A549 (cell line): ENCODE data around the gene DMAP1. TPM values are rescaled to one million over a fixed set of nuclear protein-coding genes. Genes with fewer than 3 reads are reported as not detected.
"Not testable (repeated sequence)": the region's sequence is repeated elsewhere in the genome, so short reads cannot be mapped to it uniquely, and the experiment has no call there.

Experiments used
- ATAC-seq, 2 experiments: fragments of 200-7000 bp in 1 of 2; fragments of >200 bp in 1 of 2; cut with Nextera tagmentation in 1 of 2; cut with Tn5 transposase in 1 of 2; 3 replicates each; pipeline versions ENCODE4 v1.8.0 to v1.9.1; 2018 to 2020; ENCODE audit warnings: mild to moderate bottlenecking in 1 of 2, moderate library complexity in 1 of 2
- CTCF ChIA-PET: fragments of 300-600 bp; sonication (Branson Sonifier 250); formaldehyde crosslinking; extraction: SDS; loops from one replicate; lab custom pipeline; 2021; ENCODE audit warnings: antibody characterized with exemption, inconsistent platforms; lab: Yijun Ruan, JAX
- POLR2A ChIA-PET: fragments of 350-600 bp; formaldehyde crosslinking; extraction: SDS; loops from one replicate; lab custom pipeline; 2021; ENCODE audit warnings: antibody characterized with exemption, inconsistent platforms; lab: Yijun Ruan, JAX
- DNase-seq, 2 experiments: peaks; one replicate each; pipeline versions ENCODE4 v3.0.0 to v3.0.0-alpha.2; 2011 to 2016; ENCODE audit warnings: low read depth in 1 of 2, low spot score in 1 of 2
- FAIRE-seq: peaks from 2 replicates; lab custom pipeline; 2011; peaks lifted over from hg19 to GRCh38; lab: Jason Lieb, UNC
- H3K27ac ChIP-seq, 2 experiments: fragments of >200 bp; sonication (Bioruptor Twin); formaldehyde crosslinking; 3 replicates each; pipeline ENCODE4 v1.5.1; 2016 to 2017
- H3K4me1 ChIP-seq: fragments of >200 bp; sonication (Bioruptor Twin); formaldehyde crosslinking; 3 replicates; pipeline ENCODE4 v1.6.1; 2016
- H3K4me2 ChIP-seq: fragments of >200 bp; sonication (Bioruptor Twin); formaldehyde crosslinking; 3 replicates; pipeline ENCODE4 v1.6.1; 2016
- H3K4me3 ChIP-seq: fragments of >200 bp; sonication (Bioruptor Twin); formaldehyde crosslinking; 3 replicates; pipeline ENCODE4 v1.5.1; 2016
- H3K9me3 ChIP-seq: fragments of >200 bp; sonication (Bioruptor Twin); formaldehyde crosslinking; 3 replicates; pipeline ENCODE4 v1.6.1; 2016
- BHLHE40 ChIP-seq: IDR thresholded peaks from 2 replicates; pipeline ENCODE4 v1.6.1; 2012; ENCODE audit warnings: low read depth, low read length, inconsistent platforms
- CEBPB ChIP-seq, 2 experiments: fragments of >200 bp in 1 of 2; sonication (Bioruptor Twin) in 1 of 2; formaldehyde crosslinking in 1 of 2; IDR thresholded peaks; 2 replicates each; pipeline ENCODE4 v1.6.1; 2012 to 2016
- EHMT2 ChIP-seq: fragments of 200-600 bp; sonication (generic); IDR thresholded peaks from 2 replicates; pipeline ENCODE4 v1.6.1; 2016; ENCODE audit warnings: antibody characterized with exemption, low read depth, mild to moderate bottlenecking, moderate library complexity
- ESRRA ChIP-seq: fragments of 150-350 bp; IDR thresholded peaks from 2 replicates; pipeline ENCODE4 v1.6.1; 2014; ENCODE audit warnings: mild to moderate bottlenecking, low read length, borderline replicate concordance
- FOSL2 ChIP-seq, 2 experiments: fragments of 450-650 bp in 1 of 2; fragments of >200 bp in 1 of 2; sonication (Bioruptor Twin) in 1 of 2; formaldehyde crosslinking; IDR thresholded peaks; 2 replicates each; pipeline versions ENCODE4 v1.5.0 to v1.6.1; 2016 to 2020; ENCODE audit warnings: mild to moderate bottlenecking in 1 of 2, moderate library complexity in 1 of 2
- FOXS1 ChIP-seq: fragments of 250-450 bp; sonication (Bioruptor Pico); IDR thresholded peaks from 2 replicates; pipeline ENCODE4 v1.5.0; 2020; ENCODE audit warnings: mild to moderate bottlenecking, moderate library complexity
- HOXB13 ChIP-seq: fragments of 250-450 bp; sonication (Bioruptor Pico); IDR thresholded peaks from 2 replicates; pipeline ENCODE4 v1.5.0; 2020; ENCODE audit warnings: low read depth, mild to moderate bottlenecking, moderate library complexity
- HOXB5 ChIP-seq: fragments of 250-450 bp; sonication (Bioruptor Pico); IDR thresholded peaks from 2 replicates; pipeline ENCODE4 v1.5.0; 2020; ENCODE audit warnings: mild to moderate bottlenecking, moderate library complexity
- MAFK ChIP-seq: fragments of 450-650 bp; IDR thresholded peaks from 2 replicates; pipeline ENCODE4 v1.6.1; 2014; ENCODE audit not compliant: partially characterized antibody
- MAZ ChIP-seq: fragments of 150-350 bp; IDR thresholded peaks from 2 replicates; pipeline ENCODE4 v1.6.1; 2014; ENCODE audit warnings: antibody characterized with exemption, low read depth, low read length, borderline replicate concordance
- NFE2L2 ChIP-seq: fragments of 150-350 bp; conservative IDR thresholded peaks from 2 replicates; pipeline ENCODE4 v1.6.1; 2014; ENCODE audit warnings: low read length
- NPAS2 ChIP-seq: fragments of 250-450 bp; sonication (Bioruptor Pico); IDR thresholded peaks from 2 replicates; pipeline ENCODE4 v1.8.0; 2022; ENCODE audit warnings: mild to moderate bottlenecking, moderate library complexity, borderline replicate concordance
- RAD21 ChIP-seq, 2 experiments: fragments of >200 bp in 1 of 2; sonication (Bioruptor Twin) in 1 of 2; formaldehyde crosslinking in 1 of 2; IDR thresholded peaks in 1 of 2; conservative IDR thresholded peaks in 1 of 2; 2 replicates in 1 of 2; 3 replicates in 1 of 2; pipeline ENCODE4 v1.6.1; 2012 to 2018; ENCODE audit warnings: inconsistent platforms in 1 of 2
- RNF2 ChIP-seq: fragments of 200-600 bp; sonication (generic); IDR thresholded peaks from 2 replicates; pipeline ENCODE4 v1.6.1; 2016; ENCODE audit warnings: low read depth, mild to moderate bottlenecking, antibody characterized with exemption, moderate library complexity, borderline replicate concordance
- TFCP2L1 ChIP-seq: fragments of 250-450 bp; sonication (Bioruptor Pico); IDR thresholded peaks from 2 replicates; pipeline ENCODE4 v1.5.0; 2021; ENCODE audit warnings: mild to moderate bottlenecking
- ZC3H11A ChIP-seq: fragments of 450-650 bp; IDR thresholded peaks from 2 replicates; pipeline ENCODE4 v1.6.1; 2014; ENCODE audit warnings: antibody characterized with exemption, mild to moderate bottlenecking
- ZFP36 ChIP-seq: fragments of 450-650 bp; IDR thresholded peaks from 2 replicates; pipeline ENCODE4 v1.6.1; 2014; ENCODE audit warnings: borderline replicate concordance; ENCODE audit not compliant: partially characterized antibody
- ZNF302 ChIP-seq: fragments of 250-450 bp; sonication (Bioruptor Pico); IDR thresholded peaks from 2 replicates; pipeline ENCODE4 v1.9.0; 2021; ENCODE audit warnings: inconsistent platforms, mild to moderate bottlenecking, moderate library complexity
- ZSCAN20 ChIP-seq: fragments of 250-450 bp; sonication (Bioruptor Pico); IDR thresholded peaks from 2 replicates; pipeline ENCODE4 v1.8.0; 2022; ENCODE audit warnings: mild to moderate bottlenecking, moderate library complexity
- WGBS: methylation state at CpG from one replicate; pipeline ENCODE4 v1.1.6; 2017; ENCODE audit errors: missing lambda C conversion rate; 5-methylcytosine and 5-hydroxymethylcytosine counted together
- polyA plus RNA-seq, 4 experiments: library from polyadenylated mRNA; depleted of rRNA in 3 of 4; stranded (reverse); fragments of >200 nt; fragmentation: RNase III in 1 of 4; extraction: RNeasy Plus Mini Kit Qiagen cat#74134 plus additional on column Dnase treatment in 1 of 4; gene quantifications; 2 replicates in 3 of 4; 3 replicates in 1 of 4; pipeline ENCODE4 v1.2.3, GENCODE V29; 2011 to 2017
- TF ChIP-seq, protein P1 (sequence below): fragments of 150-350 bp; IDR thresholded peaks from 2 replicates; pipeline ENCODE4 v1.6.1; 2014; ENCODE audit warnings: low read depth, mild to moderate bottlenecking, low read length
- TF ChIP-seq, protein P2 (sequence below): fragments of 450-650 bp; IDR thresholded peaks from 2 replicates; pipeline ENCODE4 v1.6.1; 2014; ENCODE audit warnings: antibody characterized with exemption
- TF ChIP-seq, protein P3 (sequence below): IDR thresholded peaks from 2 replicates; pipeline ENCODE4 v1.6.1; 2012
- TF ChIP-seq, protein P4 (sequence below): fragments of >200 bp; sonication (Bioruptor Twin); formaldehyde crosslinking; IDR thresholded peaks from 2 replicates; pipeline ENCODE4 v1.6.1; 2016

The DMAP1 gene
- polyA plus RNA-seq, 2 of the 4 experiments (the other 2 are of a cell fraction) = 26.3 to 28.2 TPM

DNA sequence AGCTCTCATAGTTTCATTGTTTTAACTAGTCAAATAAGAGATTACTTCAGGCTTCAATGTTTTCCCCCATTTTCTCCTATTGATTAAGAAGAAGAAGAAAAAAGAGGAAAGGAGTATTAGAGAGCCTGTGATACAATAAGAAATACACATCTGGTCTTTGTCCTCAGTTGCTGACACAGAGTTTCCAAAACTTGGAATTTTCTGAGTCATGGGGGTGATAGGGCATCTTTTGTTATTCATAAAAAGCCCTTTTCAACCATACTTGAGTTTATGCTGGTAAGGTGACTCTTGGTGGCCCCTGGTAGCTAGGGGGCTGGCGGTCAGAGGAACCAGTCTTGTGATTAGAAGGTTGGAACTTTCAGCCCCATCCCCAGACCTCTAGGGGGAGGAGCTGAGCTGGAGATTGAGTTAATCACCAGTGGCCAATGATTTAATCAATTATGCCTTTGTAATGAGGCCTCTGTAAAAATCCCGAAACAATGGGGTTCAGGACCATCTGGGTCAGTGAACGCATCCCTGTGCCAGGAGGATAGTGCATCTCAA lies 42.9 kb upstream of the DMAP1 start:
- ATAC-seq (no peak), DNase-seq (no peak), FAIRE-seq (no peak)
- Histone ChIP-seq H3K9me3 (no peaks in the 10 kb centered on the region), H3K4me2 (no peak overlapping the region), H3K4me3 (no peak overlapping the region), H3K4me1 (no peaks in the 10 kb centered on the region), H3K27ac (no peak overlapping the region)
- 89% methylated on average over 3 of the region's 3 CpGs for WGBS
- TF ChIP-seq FOSL2 (IDR thresholded peaks at IDR 0.05) (no peak), FOSL2 (CRISPR knock-in tag; IDR thresholded peaks at IDR 0.05) (no peak), ZFP36 (no peak), HOXB13 (CRISPR knock-in tag) (no peak), NPAS2 (CRISPR knock-in tag) (no peak), MAZ (no peak), RAD21 (conservative IDR thresholded peaks at IDR 0.05 in 1 of 2, IDR thresholded peaks at IDR 0.05 in 1 of 2) (no peak), ZNF302 (CRISPR knock-in tag) (no peak), FOXS1 (CRISPR knock-in tag) (no peak), ESRRA (no peak), NFE2L2 (no peak), ZC3H11A (no peak)
- TF ChIP-seq, protein P1, sequence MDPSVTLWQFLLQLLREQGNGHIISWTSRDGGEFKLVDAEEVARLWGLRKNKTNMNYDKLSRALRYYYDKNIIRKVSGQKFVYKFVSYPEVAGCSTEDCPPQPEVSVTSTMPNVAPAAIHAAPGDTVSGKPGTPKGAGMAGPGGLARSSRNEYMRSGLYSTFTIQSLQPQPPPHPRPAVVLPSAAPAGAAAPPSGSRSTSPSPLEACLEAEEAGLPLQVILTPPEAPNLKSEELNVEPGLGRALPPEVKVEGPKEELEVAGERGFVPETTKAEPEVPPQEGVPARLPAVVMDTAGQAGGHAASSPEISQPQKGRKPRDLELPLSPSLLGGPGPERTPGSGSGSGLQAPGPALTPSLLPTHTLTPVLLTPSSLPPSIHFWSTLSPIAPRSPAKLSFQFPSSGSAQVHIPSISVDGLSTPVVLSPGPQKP = no peak
- TF ChIP-seq, protein P2, sequence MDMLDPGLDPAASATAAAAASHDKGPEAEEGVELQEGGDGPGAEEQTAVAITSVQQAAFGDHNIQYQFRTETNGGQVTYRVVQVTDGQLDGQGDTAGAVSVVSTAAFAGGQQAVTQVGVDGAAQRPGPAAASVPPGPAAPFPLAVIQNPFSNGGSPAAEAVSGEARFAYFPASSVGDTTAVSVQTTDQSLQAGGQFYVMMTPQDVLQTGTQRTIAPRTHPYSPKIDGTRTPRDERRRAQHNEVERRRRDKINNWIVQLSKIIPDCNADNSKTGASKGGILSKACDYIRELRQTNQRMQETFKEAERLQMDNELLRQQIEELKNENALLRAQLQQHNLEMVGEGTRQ = no peak
- CTCF ChIA-PET = interaction anchor here (1.2 kb wide), 1 partner anchor 102 kb away, joined by 3 read pairs; no protein-coding TSS in a partner anchor
- POLR2A ChIA-PET = no interaction called here

DNA sequence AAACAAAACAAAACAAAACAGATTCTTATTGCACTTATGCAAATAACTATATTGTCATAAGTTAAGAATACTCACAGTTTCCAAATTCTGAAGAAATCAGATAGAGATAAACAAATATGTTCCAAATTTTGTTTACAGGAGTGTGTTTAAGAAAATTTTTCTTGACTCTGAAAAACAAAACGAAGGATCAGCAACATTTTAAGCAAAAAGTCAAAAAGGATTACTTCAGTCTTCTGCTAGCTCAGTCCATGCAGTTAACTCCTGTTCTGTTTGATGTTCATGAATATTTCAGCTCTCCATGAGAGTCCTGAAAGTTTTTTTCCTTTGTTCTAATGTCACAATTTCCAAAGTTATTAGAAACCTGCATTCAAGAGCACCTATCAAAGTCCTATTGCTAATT lies 38.6 kb upstream of the DMAP1 start:
- TF ChIP-seq, protein P3, sequence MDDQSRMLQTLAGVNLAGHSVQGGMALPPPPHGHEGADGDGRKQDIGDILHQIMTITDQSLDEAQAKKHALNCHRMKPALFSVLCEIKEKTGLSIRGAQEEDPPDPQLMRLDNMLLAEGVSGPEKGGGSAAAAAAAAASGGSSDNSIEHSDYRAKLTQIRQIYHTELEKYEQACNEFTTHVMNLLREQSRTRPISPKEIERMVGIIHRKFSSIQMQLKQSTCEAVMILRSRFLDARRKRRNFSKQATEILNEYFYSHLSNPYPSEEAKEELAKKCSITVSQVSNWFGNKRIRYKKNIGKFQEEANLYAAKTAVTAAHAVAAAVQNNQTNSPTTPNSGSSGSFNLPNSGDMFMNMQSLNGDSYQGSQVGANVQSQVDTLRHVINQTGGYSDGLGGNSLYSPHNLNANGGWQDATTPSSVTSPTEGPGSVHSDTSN = no peak
- TF ChIP-seq, protein P4, sequence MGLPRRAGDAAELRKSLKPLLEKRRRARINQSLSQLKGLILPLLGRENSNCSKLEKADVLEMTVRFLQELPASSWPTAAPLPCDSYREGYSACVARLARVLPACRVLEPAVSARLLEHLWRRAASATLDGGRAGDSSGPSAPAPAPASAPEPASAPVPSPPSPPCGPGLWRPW = no peak
- no peak for TF ChIP-seq HOXB5 (CRISPR knock-in tag)
- TF ChIP-seq, all 56 proteins: peak for 0
- no peak overlapping the region for H3K4me3 ChIP-seq
- no peaks in the 10 kb centered on the region for H3K4me1 ChIP-seq
- FAIRE-seq (no peak), DNase-seq (no peak), ATAC-seq (no peak)
- H3K9me3 ChIP-seq = 0 out of 3 replicates have a peak, but pooled peaks cover 2% of the 10 kb centered on the region
- WGBS = 10% methylated on average over 1 of the region's 1 CpG
- no peak overlapping the region for H3K4me2 ChIP-seq
- ChIA-PET POLR2A (no interaction called here), CTCF (no interaction called here)
- H3K27ac ChIP-seq = no peak overlapping the region

DNA sequence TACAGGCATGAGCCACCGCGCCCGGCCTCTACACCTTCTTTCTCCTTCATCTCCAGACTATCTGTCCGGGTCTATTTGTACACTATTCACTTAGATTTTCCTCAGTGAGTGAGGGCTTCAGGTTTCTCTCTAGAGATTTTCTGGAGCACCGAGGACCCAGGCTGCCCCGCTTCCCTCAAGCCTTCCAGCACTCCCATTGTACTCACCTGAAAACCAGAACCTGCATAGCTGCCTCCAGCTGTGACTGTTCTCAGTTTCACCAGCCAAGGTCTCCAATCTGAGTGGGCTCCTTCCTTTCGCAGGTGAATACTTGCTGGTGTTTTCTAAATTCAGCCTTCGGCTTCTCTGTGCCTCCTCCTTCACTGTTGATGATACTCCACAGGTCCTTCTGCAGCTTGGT lies 12.9 kb upstream of the DMAP1 start:
- Histone ChIP-seq H3K4me1 (no peaks in the 10 kb centered on the region), H3K27ac (no peak overlapping the region), H3K4me3 (no peak overlapping the region)
- DNase-seq = no peak
- CTCF ChIA-PET = no interaction called here
- WGBS = 67% methylated on average over 8 of the region's 8 CpGs
- no peak for TF ChIP-seq BHLHE40
- no peak for TF ChIP-seq MAZ
- TF ChIP-seq NFE2L2 = no peak
- TF ChIP-seq EHMT2 = no peak
- TF ChIP-seq, protein P1 = no peak
- no peak for TF ChIP-seq CEBPB (IDR thresholded peaks at IDR 0.05)
- TF ChIP-seq ZSCAN20 (CRISPR knock-in tag) = no peak
- TF ChIP-seq TFCP2L1 = no peak
- TF ChIP-seq RNF2 = no peak
- TF ChIP-seq MAFK = no peak
- TF ChIP-seq, all 56 proteins: peak for 0
- Histone ChIP-seq H3K4me2 (no peak overlapping the region), H3K9me3 (no peaks in the 10 kb centered on the region)
- FAIRE-seq = no peak
- POLR2A ChIA-PET = no interaction called here
- ATAC-seq = no peak

DNA sequence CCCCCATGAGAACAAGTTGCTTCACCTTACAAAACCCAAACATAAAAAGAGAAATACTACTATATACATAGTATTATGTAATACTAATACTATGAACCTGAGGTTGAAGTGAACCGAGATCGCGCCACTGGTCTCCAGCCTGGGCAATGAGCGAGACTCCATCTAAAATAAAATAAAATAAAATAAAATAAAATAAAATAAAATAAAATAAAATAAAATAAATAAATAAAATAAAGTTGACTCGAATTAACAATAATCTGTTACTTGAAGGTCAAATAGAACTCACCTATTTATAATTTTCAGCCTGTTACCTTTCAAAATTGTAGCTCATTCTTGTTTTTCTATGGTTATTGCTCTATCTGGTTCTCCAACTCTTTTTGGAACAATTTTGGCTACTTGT lies 6.7 kb upstream of the DMAP1 start:
- H3K9me3 ChIP-seq, H3K4me2 ChIP-seq, POLR2A ChIA-PET, DNase-seq, ATAC-seq, H3K4me1 ChIP-seq, CTCF ChIA-PET, H3K27ac ChIP-seq, FAIRE-seq, H3K4me3 ChIP-seq: not testable (repeated sequence)
- 79% methylated on average over 5 of the region's 5 CpGs for WGBS
